GM18951 (cell line): ENCODE results near the gene FABP2.

Experiments used
- POLR2A ChIP-seq: IDR thresholded peaks from 4 replicates; pipeline ENCODE4 v1.6.1; 2011; ENCODE audit warnings: mild to moderate bottlenecking; ENCODE audit not compliant: insufficient read length, insufficient read depth; ENCODE audit errors: extremely low read depth
- in situ Hi-C: fragments of 300-500 bp; cut with MboI; formaldehyde crosslinking; loops from one replicate; pipeline ENCODE4 v1.12.0; 2022; ENCODE audit warnings: low sequenced_read_pairs, mixed read lengths, inconsistent platforms; ENCODE audit not compliant: unreplicated experiment

The FABP2 gene

GRCh38 chr4:119329835-119330620 is 8.1 kb upstream of the FABP2 start:
- no peak for TF ChIP-seq POLR2A
- in situ Hi-C loops, result no loop called here

GRCh38 chr4:119328695-119329094 is 6.8 kb upstream of the FABP2 start:
- TF ChIP-seq POLR2A, result no peak
- in situ Hi-C loops, result no loop called here

- TF ChIP-seq POLR2A, result no peak
- in situ Hi-C loops, result no loop called here
These were observed 3.9 kb downstream of the FABP2 start for GRCh38 chr4:119317990-119318389.

- in situ Hi-C loops, result no loop called here
- no peak for TF ChIP-seq POLR2A
These were observed 6.9 kb downstream of the FABP2 start for GRCh38 chr4:119315036-119315435.

- TF ChIP-seq POLR2A, result no peak
- in situ Hi-C loops, result no loop called here
These were observed 7.6 kb downstream of the FABP2 start for GRCh38 chr4:119314356-119314755.

- in situ Hi-C loops, result no loop called here
- TF ChIP-seq POLR2A, result no peak
These were observed 8.7 kb downstream of the FABP2 start for GRCh38 chr4:119313237-119313636.

GRCh38 chr4:119310826-119311225 is 11.1 kb downstream of the FABP2 start:
- in situ Hi-C loops, result no loop called here
- no peak for TF ChIP-seq POLR2A

- in situ Hi-C loops, result no loop called here
- TF ChIP-seq POLR2A, result no peak
These were observed 14.3 kb downstream of the FABP2 start for GRCh38 chr4:119307606-119308005.

GRCh38 chr4:119304431-119304830 is 17.5 kb downstream of the FABP2 start:
- in situ Hi-C loops, result no loop called here

GRCh38 chr4:119303587-119304305 is 18.2 kb downstream of the FABP2 start:
- no peak for TF ChIP-seq POLR2A
- in situ Hi-C loops, result no loop called here

More at GRCh38 chr4:119304431-119304830, 17.5 kb downstream of the FABP2 start:
- TF ChIP-seq POLR2A, result no peak

GRCh38 chr4:119302073-119302832 is 19.7 kb downstream of the FABP2 start:
- in situ Hi-C loops, result no loop called here
- no peak for TF ChIP-seq POLR2A

GRCh38 chr4:119300101-119300978 is 21.6 kb downstream of the FABP2 start:
- TF ChIP-seq POLR2A, result peak; percentile 84
- in situ Hi-C loops, result no loop called here
